ENCODE measurements around the gene MISP3.

- TF ChIP-seq YY1 (IDR thresholded peaks at IDR 0.05; ENCODE audit: insufficient read depth, insufficient read length) (no peak), SUZ12 (IDR thresholded peaks at IDR 0.05; ENCODE audit: extremely low read depth, insufficient read depth, insufficient read length) (no peak), ZNF274 (IDR thresholded peaks at IDR 0.05; ENCODE audit: low read depth, low read length) (no peak)
Measured at GRCh38 chr19:14028901-14029300, 43.7 kb upstream of the MISP3 start.

All from NT2/D1 (cell line).